C4-2B (cell line): Measurements from ENCODE around the gene SENP7.

ENCODE experiments used
- CTCF ChIP-seq: fragments of 450-650 bp; conservative IDR thresholded peaks from 2 replicates; pipeline ENCODE4 v1.5.1; 2017; ENCODE audit warnings: mild to moderate bottlenecking
- ZFX ChIP-seq: fragments of 450-650 bp; IDR thresholded peaks from 2 replicates; pipeline ENCODE4 v1.6.1; 2017

GRCh38 chr3:101279162-101279561 is 233.8 kb downstream of the SENP7 start:
- no peak for TF ChIP-seq CTCF
- TF ChIP-seq ZFX = no peak
